H9 (cell line): ENCODE measurements around the gene ADAMTSL4. TPM values are rescaled to one million over a fixed set of nuclear protein-coding genes. Genes with fewer than 3 reads are reported as not detected.
"Not testable (repeated sequence)": the region's sequence is repeated elsewhere in the genome, so short reads cannot be mapped to it uniquely, and the experiment has no call there.

Experiments
- DNase-seq: peaks from one replicate; pipeline ENCODE4 v3.0.0-alpha.2; 2017
- H2AFZ ChIP-seq: one replicate; pipeline ENCODE4 v1.6.1; 2013; ENCODE audit warnings: mild to moderate bottlenecking, low read length, control low read depth, moderate library complexity
- H2AK5ac ChIP-seq: 2 replicates; pipeline ENCODE4 v1.6.1; 2013; ENCODE audit warnings: low read length, control low read depth, mixed read lengths; ENCODE audit not compliant: insufficient read length
- H2BK120ac ChIP-seq: one replicate; pipeline ENCODE4 v1.6.1; 2013; ENCODE audit warnings: low read depth, mild to moderate bottlenecking, low read length, control low read depth, inconsistent platforms; ENCODE audit not compliant: poor library complexity, severe bottlenecking
- H2BK12ac ChIP-seq: 2 replicates; pipeline ENCODE4 v1.6.1; 2013; ENCODE audit warnings: low read length, control low read depth, mixed read lengths, low read depth; ENCODE audit not compliant: insufficient read length
- H2BK15ac ChIP-seq: 2 replicates; pipeline ENCODE4 v1.6.1; 2013; ENCODE audit warnings: low read depth, low read length, control low read depth
- H2BK20ac ChIP-seq: one replicate; pipeline ENCODE4 v1.6.1; 2013; ENCODE audit warnings: low read depth, mild to moderate bottlenecking, low read length, control low read depth, inconsistent platforms; ENCODE audit not compliant: poor library complexity, severe bottlenecking
- H2BK5ac ChIP-seq: 2 replicates; pipeline ENCODE4 v1.6.1; 2013; ENCODE audit warnings: low read length, control low read depth, mixed read lengths; ENCODE audit not compliant: insufficient read length
- H3K14ac ChIP-seq: 2 replicates; pipeline ENCODE4 v1.6.1; 2013; ENCODE audit warnings: low read length, control low read depth; ENCODE audit not compliant: insufficient read depth
- H3K18ac ChIP-seq: 2 replicates; pipeline ENCODE4 v1.6.1; 2013; ENCODE audit warnings: low read depth, mild to moderate bottlenecking, mixed read lengths, low read length, control low read depth; ENCODE audit not compliant: insufficient read length
- H3K23ac ChIP-seq: 2 replicates; pipeline ENCODE4 v1.6.1; 2013; ENCODE audit warnings: low read length, control low read depth, mixed read lengths, low read depth; ENCODE audit not compliant: insufficient read length
- H3K23me2 ChIP-seq: 2 replicates; pipeline ENCODE4 v1.6.1; 2013; ENCODE audit warnings: low read depth, mild to moderate bottlenecking, mixed read lengths, low read length, control low read depth; ENCODE audit not compliant: insufficient read length, poor library complexity, severe bottlenecking
- H3K27ac ChIP-seq: 2 replicates; pipeline ENCODE4 v1.5.1; 2013; ENCODE audit warnings: low read length, control low read depth, mixed read lengths, low read depth; ENCODE audit not compliant: insufficient read length
- H3K27me3 ChIP-seq: 2 replicates; pipeline ENCODE4 v1.6.1; 2013; ENCODE audit warnings: low read length, control low read depth, inconsistent platforms; ENCODE audit not compliant: insufficient read depth
- H3K4ac ChIP-seq: 2 replicates; pipeline ENCODE4 v1.6.1; 2013; ENCODE audit warnings: low read depth, mild to moderate bottlenecking, control low read depth, inconsistent platforms, low read length, moderate library complexity
- H3K4me1 ChIP-seq: 2 replicates; pipeline ENCODE4 v1.6.1; 2013; ENCODE audit warnings: low read length, control low read depth, inconsistent platforms; ENCODE audit not compliant: insufficient read depth
- H3K4me2 ChIP-seq: 2 replicates; pipeline ENCODE4 v1.6.1; 2013; ENCODE audit warnings: low read length, control low read depth, mixed read lengths; ENCODE audit not compliant: insufficient read length, insufficient read depth
- H3K56ac ChIP-seq: 2 replicates; pipeline ENCODE4 v1.6.1; 2013; ENCODE audit warnings: low read depth, mild to moderate bottlenecking, mixed read lengths, low read length, control low read depth; ENCODE audit not compliant: insufficient read length
- H3K79me1 ChIP-seq: 2 replicates; pipeline ENCODE4 v1.6.1; 2013; ENCODE audit warnings: low read depth, mild to moderate bottlenecking, moderate library complexity, low read length, control low read depth, inconsistent platforms; ENCODE audit not compliant: insufficient read depth, poor library complexity, severe bottlenecking
- H3K79me2 ChIP-seq: 2 replicates; pipeline ENCODE4 v1.6.1; 2013; ENCODE audit warnings: low read length, control low read depth, inconsistent platforms; ENCODE audit not compliant: insufficient read depth
- H3K9ac ChIP-seq: 2 replicates; pipeline ENCODE4 v1.6.1; 2013; ENCODE audit warnings: low read length, control low read depth, mixed read lengths; ENCODE audit not compliant: insufficient read length; ENCODE audit errors: extremely low read depth
- H3K9me3 ChIP-seq: one replicate; pipeline ENCODE4 v1.6.1; 2013; ENCODE audit warnings: low read depth, low read length, inconsistent platforms; ENCODE audit not compliant: control insufficient read depth
- H3T11ph ChIP-seq: one replicate; pipeline ENCODE4 v1.6.1; 2013; ENCODE audit warnings: mild to moderate bottlenecking, low read length, control low read depth, inconsistent platforms
- H4K20me1 ChIP-seq: one replicate; pipeline ENCODE4 v1.6.1; 2013; ENCODE audit not compliant: control insufficient read depth, insufficient read length, insufficient read depth
- H4K5ac ChIP-seq: 2 replicates; pipeline ENCODE4 v1.6.1; 2013; ENCODE audit warnings: low read depth, mild to moderate bottlenecking, mixed read lengths, low read length, control low read depth; ENCODE audit not compliant: insufficient read length
- H4K8ac ChIP-seq: replicated peaks from 2 replicates; pipeline ENCODE4 v1.6.1; 2013; ENCODE audit warnings: low read length, control low read depth, mixed read lengths, low read depth; ENCODE audit not compliant: insufficient read length
- H4K91ac ChIP-seq: 2 replicates; pipeline ENCODE4 v1.6.1; 2013; ENCODE audit warnings: low read depth, mild to moderate bottlenecking, moderate library complexity, mixed read lengths, low read length, control low read depth; ENCODE audit not compliant: insufficient read length
- H3K27ac Mint-ChIP-seq, 3 experiments: 2 replicates in 2 of 3; 3 replicates in 1 of 3; pipeline ENCODE4 v1.8.0; 2020 to 2021; ENCODE audit warnings: mixed read lengths in 3 of 3, mild to moderate bottlenecking in 1 of 3, moderate library complexity in 1 of 3
- H3K27me3 Mint-ChIP-seq: 2 replicates; pipeline ENCODE4 v1.8.0; 2021; ENCODE audit warnings: low read depth, mild to moderate bottlenecking, moderate library complexity, mixed read lengths
- H3K36me3 Mint-ChIP-seq, 3 experiments: 2 replicates in 2 of 3; 3 replicates in 1 of 3; pipeline ENCODE4 v1.8.0; 2020 to 2021; ENCODE audit warnings: low read depth in 3 of 3, mixed read lengths in 3 of 3; ENCODE audit not compliant: insufficient read depth in 1 of 3
- H3K4me1 Mint-ChIP-seq, 2 experiments: 2 replicates each; pipeline ENCODE4 v1.8.0; 2020; ENCODE audit warnings: mixed read lengths in 2 of 2
- H3K4me3 Mint-ChIP-seq, 2 experiments: 2 replicates in 1 of 2; 3 replicates in 1 of 2; pipeline ENCODE4 v1.8.0; 2020 to 2021; ENCODE audit warnings: mild to moderate bottlenecking in 2 of 2, mixed read lengths in 2 of 2, moderate library complexity in 1 of 2
- H3K9me3 Mint-ChIP-seq, 2 experiments: 2 replicates in 1 of 2; 3 replicates in 1 of 2; pipeline ENCODE4 v1.8.0; 2020; ENCODE audit warnings: mild to moderate bottlenecking in 2 of 2, mixed read lengths in 2 of 2, moderate library complexity in 1 of 2
- WGBS: extraction: QIAGEN DNeasy Blood & Tissue Kit; methylation state at CpG from one replicate; pipeline ENCODE4 v1.1.7; 2013; ENCODE audit warnings: missing lambda C conversion rate, low lambda C conversion rate, mixed read lengths; ENCODE audit not compliant: insufficient read length; ENCODE audit errors: extremely low coverage; 5-methylcytosine and 5-hydroxymethylcytosine counted together
- total RNA-seq: library from RNA; stranded (reverse); gene quantifications from 2 replicates; pipeline ENCODE4 v1.2.1, GENCODE V29; 2021
- TF ChIP-seq, protein P1 (sequence below): fragments of 200-600 bp; sonication (generic); conservative IDR thresholded peaks from 3 replicates; pipeline ENCODE4 v1.8.0; 2021; ENCODE audit warnings: antibody characterized with exemption, mild to moderate bottlenecking

The ADAMTSL4 gene
- total RNA-seq, 1 experiment from 2014 or later: 6.1 TPM

- Histone ChIP-seq H3T11ph (no peak overlapping the region), H3K4me2 (no peak overlapping the region), H2BK120ac (no peak overlapping the region), H3K56ac (no peak overlapping the region), H3K9me3 (no peaks in the 10 kb centered on the region), H3K18ac (no peak overlapping the region), H3K27me3 (no peaks in the 10 kb centered on the region), H2BK12ac (no peak overlapping the region), H3K9ac (no peak overlapping the region), H3K14ac (no peak overlapping the region), H2AFZ (no peak overlapping the region), H2AK5ac (no peak overlapping the region), H3K79me1 (no peaks in the 10 kb centered on the region), H2BK5ac (no peak overlapping the region), H2BK20ac (no peak overlapping the region), H4K8ac (no peak overlapping the region), H2BK15ac (no peak overlapping the region), H3K4me1 (peaks cover 5% of the 10 kb centered on the region; the same call in 1 of the 2 replicates), H3K4ac (no peak overlapping the region), H4K5ac (no peak overlapping the region), H3K27ac (no peak overlapping the region), H3K23ac (no peak overlapping the region), H4K20me1 (no peaks in the 10 kb centered on the region), H3K23me2 (no peaks in the 10 kb centered on the region), H4K91ac (no peak overlapping the region), H3K79me2 (no peaks in the 10 kb centered on the region)
- Mint-ChIP-seq H3K4me3 (no peak overlapping the region), H3K9me3 (no peaks in the 10 kb centered on the region), H3K36me3 (peaks cover 5 to 16% (median 11%) of the 10 kb centered on the region in 3 experiments; a peak in 6 of 7 replicates), H3K27ac (no peak overlapping the region), H3K27me3 (no peaks in the 10 kb centered on the region), H3K4me1 (peaks cover 16 to 25% of the 10 kb centered on the region in 2 experiments)
- TF ChIP-seq, protein P1, sequence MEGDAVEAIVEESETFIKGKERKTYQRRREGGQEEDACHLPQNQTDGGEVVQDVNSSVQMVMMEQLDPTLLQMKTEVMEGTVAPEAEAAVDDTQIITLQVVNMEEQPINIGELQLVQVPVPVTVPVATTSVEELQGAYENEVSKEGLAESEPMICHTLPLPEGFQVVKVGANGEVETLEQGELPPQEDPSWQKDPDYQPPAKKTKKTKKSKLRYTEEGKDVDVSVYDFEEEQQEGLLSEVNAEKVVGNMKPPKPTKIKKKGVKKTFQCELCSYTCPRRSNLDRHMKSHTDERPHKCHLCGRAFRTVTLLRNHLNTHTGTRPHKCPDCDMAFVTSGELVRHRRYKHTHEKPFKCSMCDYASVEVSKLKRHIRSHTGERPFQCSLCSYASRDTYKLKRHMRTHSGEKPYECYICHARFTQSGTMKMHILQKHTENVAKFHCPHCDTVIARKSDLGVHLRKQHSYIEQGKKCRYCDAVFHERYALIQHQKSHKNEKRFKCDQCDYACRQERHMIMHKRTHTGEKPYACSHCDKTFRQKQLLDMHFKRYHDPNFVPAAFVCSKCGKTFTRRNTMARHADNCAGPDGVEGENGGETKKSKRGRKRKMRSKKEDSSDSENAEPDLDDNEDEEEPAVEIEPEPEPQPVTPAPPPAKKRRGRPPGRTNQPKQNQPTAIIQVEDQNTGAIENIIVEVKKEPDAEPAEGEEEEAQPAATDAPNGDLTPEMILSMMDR: no peak
- no peak for DNase-seq
Measured at GRCh38 chr1:150601540-150601939, 52.3 kb downstream of the ADAMTSL4 start.

DNA sequence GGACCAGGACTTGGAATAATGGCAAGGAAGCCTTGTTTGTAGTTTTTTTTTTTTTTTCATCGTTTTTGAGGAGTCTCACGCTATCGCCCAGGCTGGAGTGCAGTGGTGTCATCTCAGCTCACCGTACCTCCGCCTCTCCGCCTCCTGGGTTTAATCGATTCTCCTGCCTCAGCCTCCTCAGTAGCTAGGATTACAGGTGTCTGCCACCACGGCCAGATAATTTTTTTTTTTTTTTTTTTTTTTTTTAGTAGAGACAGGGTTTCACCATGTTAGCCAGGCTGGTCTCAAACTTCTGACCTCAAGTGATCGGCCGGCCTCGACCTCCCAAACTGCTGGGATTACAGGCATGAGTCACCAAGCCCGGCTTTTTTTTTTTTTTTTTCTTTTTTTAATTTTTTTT, 53.2 kb downstream of the ADAMTSL4 start:
- H3K9ac ChIP-seq, H3K4me3 Mint-ChIP-seq, H3K9me3 Mint-ChIP-seq, H3K79me2 ChIP-seq, H3T11ph ChIP-seq, H3K23me2 ChIP-seq, H3K79me1 ChIP-seq, H3K18ac ChIP-seq, H2AK5ac ChIP-seq, H3K4me2 ChIP-seq, H4K8ac ChIP-seq, H2BK15ac ChIP-seq, H4K91ac ChIP-seq, DNase-seq, H3K27me3 ChIP-seq, H3K14ac ChIP-seq, H2AFZ ChIP-seq, H3K27ac ChIP-seq, H2BK120ac ChIP-seq, H3K4me1 ChIP-seq, H2BK12ac ChIP-seq, H3K23ac ChIP-seq, H3K9me3 ChIP-seq, H2BK5ac ChIP-seq, H4K20me1 ChIP-seq, H3K56ac ChIP-seq, H4K5ac ChIP-seq, H3K4ac ChIP-seq, H3K27me3 Mint-ChIP-seq: not testable (repeated sequence)
- peak overlapping the region; percentile 93 for H2BK20ac ChIP-seq
- H3K27ac Mint-ChIP-seq: peak overlapping the region in 1 of 3 experiments; percentile 44; a peak in 1 of 7 replicates
- H3K4me1 Mint-ChIP-seq: peaks cover 16 to 21% of the 10 kb centered on the region in 2 experiments
- no CpG with 5 or more reads among the region's 12 CpGs for WGBS
- peaks cover 5 to 16% (median 10%) of the 10 kb centered on the region in 3 experiments; a peak in 6 of 7 replicates for H3K36me3 Mint-ChIP-seq
